Endodermal cell (in vitro differentiated cells): ENCODE measurements around the gene GBP7. TPM values are rescaled to one million over a fixed set of nuclear protein-coding genes. Genes with fewer than 3 reads are reported as not detected.

ENCODE experiments used
- DNase-seq: peaks from one replicate; pipeline ENCODE4 v3.0.0-alpha.2; 2017
- H3K27ac ChIP-seq: 2 replicates; pipeline ENCODE4 v1.5.1; 2013; ENCODE audit warnings: mild to moderate bottlenecking, low read depth, low read length, moderate library complexity
- H3K27me3 ChIP-seq: 2 replicates; pipeline ENCODE4 v1.6.1; 2013; ENCODE audit warnings: mild to moderate bottlenecking, low read length, moderate library complexity; ENCODE audit not compliant: insufficient read depth, control insufficient read depth, poor library complexity, severe bottlenecking
- H3K36me3 ChIP-seq: 2 replicates; pipeline ENCODE4 v1.7.0; 2013; ENCODE audit warnings: mild to moderate bottlenecking, low read length, moderate library complexity; ENCODE audit not compliant: control insufficient read depth, insufficient read depth
- H3K4me1 ChIP-seq: one replicate; pipeline ENCODE4 v1.7.0; 2013; ENCODE audit warnings: low read length; ENCODE audit not compliant: control insufficient read depth, insufficient read depth
- H3K4me3 ChIP-seq: 2 replicates; pipeline ENCODE4 v1.5.1; 2013; ENCODE audit warnings: mild to moderate bottlenecking, low read length, moderate library complexity
- H3K9ac ChIP-seq: 2 replicates; pipeline ENCODE4 v1.6.1; 2013; ENCODE audit warnings: mild to moderate bottlenecking, low read length, moderate library complexity; ENCODE audit not compliant: poor library complexity, severe bottlenecking; ENCODE audit errors: extremely low read depth
- H3K9me3 ChIP-seq: 2 replicates; pipeline ENCODE4 v1.6.1; 2013; ENCODE audit warnings: mild to moderate bottlenecking, low read length, moderate library complexity; ENCODE audit not compliant: control insufficient read depth
- H3K27ac Mint-ChIP-seq: 2 replicates; pipeline ENCODE4 v1.8.0; 2020; ENCODE audit warnings: mixed read lengths
- H3K27me3 Mint-ChIP-seq: 2 replicates; pipeline ENCODE4 v1.8.0; 2021; ENCODE audit warnings: mild to moderate bottlenecking, mixed read lengths; ENCODE audit not compliant: insufficient read depth
- H3K36me3 Mint-ChIP-seq: 2 replicates; pipeline ENCODE4 v1.8.0; 2020; ENCODE audit warnings: low read depth, mixed read lengths
- H3K4me1 Mint-ChIP-seq: 2 replicates; pipeline ENCODE4 v1.8.0; 2020; ENCODE audit warnings: mixed read lengths
- H3K4me3 Mint-ChIP-seq: 2 replicates; pipeline ENCODE4 v1.8.0; 2020; ENCODE audit warnings: mild to moderate bottlenecking, moderate library complexity, mixed read lengths
- H3K9me3 Mint-ChIP-seq: 2 replicates; pipeline ENCODE4 v1.8.0; 2020; ENCODE audit warnings: mild to moderate bottlenecking, mixed read lengths
- WGBS, 2 experiments: methylation state at CpG; one replicate each; pipeline versions ENCODE4 v1.1.5 to v1.1.7; 2013; ENCODE audit warnings: missing lambda C conversion rate in 2 of 2, mixed read lengths in 1 of 2; ENCODE audit not compliant: insufficient coverage in 1 of 2, insufficient read length in 1 of 2; 5-methylcytosine and 5-hydroxymethylcytosine counted together
- total RNA-seq, 2 donors: library from RNA; stranded (reverse); fragmentation: NEBNext Ultra II Directional in 1 of 2; extraction: Animal tissue kit (Norgen Biotek cat#: 25700) in 1 of 2; gene quantifications; 2 replicates in 1 of 2; 3 replicates in 1 of 2; pipeline ENCODE4 v1.2.1, GENCODE V29; 2021
- TF ChIP-seq, protein P1 (sequence below): fragments of 200-600 bp; sonication (generic); conservative IDR thresholded peaks from 2 replicates; pipeline ENCODE4 v1.5.0; 2021; ENCODE audit warnings: antibody characterized with exemption, mild to moderate bottlenecking

The GBP7 gene
- total RNA-seq, 2 donors from 2014 or later: not detected

DNA sequence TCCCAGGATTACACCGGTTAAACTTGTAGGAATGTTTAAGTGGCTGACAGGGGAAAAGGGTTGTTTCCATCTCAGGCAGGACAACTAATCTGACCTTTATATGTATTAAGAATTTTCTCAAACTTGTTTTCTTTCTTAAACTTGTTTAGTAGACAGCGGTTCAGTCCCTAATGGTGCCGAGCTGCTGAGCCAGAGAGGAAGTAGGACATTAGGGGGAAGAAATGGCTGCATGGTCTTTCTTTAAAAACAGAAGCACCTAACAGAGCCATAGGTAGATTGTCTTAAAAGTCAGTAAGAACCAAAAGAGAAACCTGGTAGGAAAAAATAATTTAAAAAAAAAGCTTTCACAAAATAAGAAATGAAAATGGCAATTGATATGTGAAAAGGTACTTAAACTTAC is 19.7 kb upstream of the GBP7 start:
- Histone ChIP-seq H3K36me3 (no peaks in the 10 kb centered on the region), H3K9ac (no peak overlapping the region), H3K4me3 (no peak overlapping the region), H3K27ac (no peak overlapping the region), H3K4me1 (peaks cover 7% of the 10 kb centered on the region), H3K27me3 (no peaks in the 10 kb centered on the region), H3K9me3 (no peaks in the 10 kb centered on the region)
- Mint-ChIP-seq H3K4me1 (peaks cover 21% of the 10 kb centered on the region), H3K4me3 (no peak overlapping the region), H3K27me3 (no peaks in the 10 kb centered on the region), H3K36me3 (no peaks in the 10 kb centered on the region), H3K9me3 (no peaks in the 10 kb centered on the region), H3K27ac (peak overlapping the region; percentile 48)
- TF ChIP-seq, protein P1, sequence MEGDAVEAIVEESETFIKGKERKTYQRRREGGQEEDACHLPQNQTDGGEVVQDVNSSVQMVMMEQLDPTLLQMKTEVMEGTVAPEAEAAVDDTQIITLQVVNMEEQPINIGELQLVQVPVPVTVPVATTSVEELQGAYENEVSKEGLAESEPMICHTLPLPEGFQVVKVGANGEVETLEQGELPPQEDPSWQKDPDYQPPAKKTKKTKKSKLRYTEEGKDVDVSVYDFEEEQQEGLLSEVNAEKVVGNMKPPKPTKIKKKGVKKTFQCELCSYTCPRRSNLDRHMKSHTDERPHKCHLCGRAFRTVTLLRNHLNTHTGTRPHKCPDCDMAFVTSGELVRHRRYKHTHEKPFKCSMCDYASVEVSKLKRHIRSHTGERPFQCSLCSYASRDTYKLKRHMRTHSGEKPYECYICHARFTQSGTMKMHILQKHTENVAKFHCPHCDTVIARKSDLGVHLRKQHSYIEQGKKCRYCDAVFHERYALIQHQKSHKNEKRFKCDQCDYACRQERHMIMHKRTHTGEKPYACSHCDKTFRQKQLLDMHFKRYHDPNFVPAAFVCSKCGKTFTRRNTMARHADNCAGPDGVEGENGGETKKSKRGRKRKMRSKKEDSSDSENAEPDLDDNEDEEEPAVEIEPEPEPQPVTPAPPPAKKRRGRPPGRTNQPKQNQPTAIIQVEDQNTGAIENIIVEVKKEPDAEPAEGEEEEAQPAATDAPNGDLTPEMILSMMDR: no peak
- WGBS, 2 experiments: 99 to 100% methylated on average over 1 to 3 of the region's 3 CpGs
- DNase-seq: no peak

DNA sequence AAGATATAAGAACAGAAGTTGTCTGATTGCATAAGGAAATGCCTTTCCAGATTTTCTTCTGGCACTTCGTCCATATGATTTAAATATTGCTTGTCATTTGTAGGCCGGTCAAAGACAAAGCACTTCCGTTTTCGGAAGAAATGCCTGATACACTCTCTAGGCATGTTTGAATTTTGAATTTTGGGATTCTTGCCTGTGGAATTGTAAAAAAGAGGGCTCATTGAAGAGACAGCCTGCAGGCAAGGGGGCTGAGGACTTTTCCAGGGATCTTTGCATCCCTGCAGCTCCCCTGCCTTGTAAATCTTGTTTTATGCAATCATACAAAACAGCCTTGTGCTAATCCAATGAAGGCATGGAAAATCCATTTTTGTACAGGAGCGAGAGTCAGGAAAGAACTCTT is 15.5 kb upstream of the GBP7 start:
- Histone ChIP-seq H3K9me3 (no peaks in the 10 kb centered on the region), H3K4me1 (no peaks in the 10 kb centered on the region), H3K27ac (no peak overlapping the region), H3K4me3 (no peak overlapping the region), H3K27me3 (no peaks in the 10 kb centered on the region), H3K9ac (no peak overlapping the region), H3K36me3 (no peaks in the 10 kb centered on the region)
- H3K27ac Mint-ChIP-seq: no peak overlapping the region
- no peak overlapping the region for H3K4me3 Mint-ChIP-seq
- peaks cover 1% of the 10 kb centered on the region for H3K27me3 Mint-ChIP-seq
- H3K9me3 Mint-ChIP-seq: no peaks in the 10 kb centered on the region
- TF ChIP-seq, protein P1: no peak
- no peak for DNase-seq
- WGBS, 2 experiments: 90 to 97% methylated on average over 5 of the region's 5 CpGs
- peaks cover 6% of the 10 kb centered on the region for H3K4me1 Mint-ChIP-seq
- H3K36me3 Mint-ChIP-seq: no peaks in the 10 kb centered on the region

DNA sequence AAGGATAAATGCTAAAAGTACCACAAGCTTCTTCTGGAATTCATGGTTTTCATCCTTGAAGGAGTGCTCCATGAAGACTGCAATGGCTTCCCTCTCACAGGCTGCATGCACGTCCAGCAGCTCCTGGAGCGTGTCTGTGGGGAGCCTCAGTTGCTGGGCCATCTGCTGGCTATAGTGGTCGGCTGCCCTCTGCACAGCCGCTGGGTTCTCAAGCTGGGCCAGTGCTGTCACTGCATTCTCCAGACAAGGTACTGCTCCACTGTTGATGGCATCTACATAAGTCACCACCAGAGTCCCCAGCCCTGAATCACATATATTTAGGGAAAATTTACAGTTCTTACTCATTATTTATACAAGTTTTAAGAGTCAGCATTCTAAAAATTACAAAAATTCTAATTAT is 14.2 kb upstream of the GBP7 start:
- Mint-ChIP-seq H3K4me1 (peaks cover 6% of the 10 kb centered on the region), H3K27me3 (peaks cover 1% of the 10 kb centered on the region), H3K9me3 (no peaks in the 10 kb centered on the region)

More for the DNA sequence above, 14.2 kb upstream of the GBP7 start:
- no peak overlapping the region for H3K27ac ChIP-seq
- no peak overlapping the region for H3K27ac Mint-ChIP-seq
- no peaks in the 10 kb centered on the region for H3K27me3 ChIP-seq
- H3K4me3 ChIP-seq: no peak overlapping the region
- TF ChIP-seq, protein P1: no peak
- no peaks in the 10 kb centered on the region for H3K36me3 Mint-ChIP-seq
- H3K9ac ChIP-seq: no peak overlapping the region
- no peak overlapping the region for H3K4me3 Mint-ChIP-seq
- no peaks in the 10 kb centered on the region for H3K9me3 ChIP-seq
- H3K36me3 ChIP-seq: no peaks in the 10 kb centered on the region
- DNase-seq: no peak
- 58 to 89% methylated on average over 2 to 4 of the region's 4 CpGs for WGBS, 2 experiments
- no peaks in the 10 kb centered on the region for H3K4me1 ChIP-seq
